ENCODE results near the gene SELENON. TPM values are rescaled to one million over a fixed set of nuclear protein-coding genes. Genes with fewer than 3 reads are reported as not detected.

SELENON gene
- total RNA-seq, 1 donor from 2014 or later, result 24.9 TPM

- peak overlapping the region; percentile 38 for H3K27ac ChIP-seq
- H4K20me1 ChIP-seq (ENCODE audit: low read depth), result peaks cover 33% of the 10 kb centered on the region
- H3K9me3 ChIP-seq (ENCODE audit: low read depth), result no peaks in the 10 kb centered on the region
- peak overlapping the region; percentile 78 for H3K27ac Mint-ChIP-seq
- H3K36me3 ChIP-seq, result no peaks in the 10 kb centered on the region
- peak overlapping the region; percentile 24 for H3K4me2 ChIP-seq
- H3K4me3 Mint-ChIP-seq, result peak overlapping the region; percentile 65
- TF ChIP-seq, protein P1, sequence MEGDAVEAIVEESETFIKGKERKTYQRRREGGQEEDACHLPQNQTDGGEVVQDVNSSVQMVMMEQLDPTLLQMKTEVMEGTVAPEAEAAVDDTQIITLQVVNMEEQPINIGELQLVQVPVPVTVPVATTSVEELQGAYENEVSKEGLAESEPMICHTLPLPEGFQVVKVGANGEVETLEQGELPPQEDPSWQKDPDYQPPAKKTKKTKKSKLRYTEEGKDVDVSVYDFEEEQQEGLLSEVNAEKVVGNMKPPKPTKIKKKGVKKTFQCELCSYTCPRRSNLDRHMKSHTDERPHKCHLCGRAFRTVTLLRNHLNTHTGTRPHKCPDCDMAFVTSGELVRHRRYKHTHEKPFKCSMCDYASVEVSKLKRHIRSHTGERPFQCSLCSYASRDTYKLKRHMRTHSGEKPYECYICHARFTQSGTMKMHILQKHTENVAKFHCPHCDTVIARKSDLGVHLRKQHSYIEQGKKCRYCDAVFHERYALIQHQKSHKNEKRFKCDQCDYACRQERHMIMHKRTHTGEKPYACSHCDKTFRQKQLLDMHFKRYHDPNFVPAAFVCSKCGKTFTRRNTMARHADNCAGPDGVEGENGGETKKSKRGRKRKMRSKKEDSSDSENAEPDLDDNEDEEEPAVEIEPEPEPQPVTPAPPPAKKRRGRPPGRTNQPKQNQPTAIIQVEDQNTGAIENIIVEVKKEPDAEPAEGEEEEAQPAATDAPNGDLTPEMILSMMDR (IDR thresholded peaks at IDR 0.05), result no peak
- no peak for TF ChIP-seq EZH2 (IDR thresholded peaks at IDR 0.05)
- no peak for TF ChIP-seq EZH2phosphoT487 (IDR thresholded peaks at IDR 0.05)
- H3F3A ChIP-seq (ENCODE audit: low read depth), result peaks cover 26% of the 10 kb centered on the region
- peaks cover 31% of the 10 kb centered on the region for H3K79me2 ChIP-seq (ENCODE audit: low read depth)
- no peak overlapping the region for H3K4me3 ChIP-seq
- no peaks in the 10 kb centered on the region for H3K9me3 Mint-ChIP-seq
- peaks cover 6% of the 10 kb centered on the region for H3K36me3 Mint-ChIP-seq
- peaks cover 31% of the 10 kb centered on the region for H3K4me1 ChIP-seq
- DNase-seq (ENCODE audit: low spot score), result peak; percentile 25
- peaks cover under 1% of the 10 kb centered on the region for H3K27me3 ChIP-seq
- peaks cover 43% of the 10 kb centered on the region for H3K4me1 Mint-ChIP-seq
- H3K9ac ChIP-seq, result no peak overlapping the region
- no peak overlapping the region for H2AFZ ChIP-seq (replicated peaks)
- peaks cover 11% of the 10 kb centered on the region for H3K27me3 Mint-ChIP-seq (ENCODE audit: insufficient read depth, low read depth)
These were observed 4.4 kb downstream of the SELENON start for GRCh38 chr1:25804244-25804963.

DNA sequence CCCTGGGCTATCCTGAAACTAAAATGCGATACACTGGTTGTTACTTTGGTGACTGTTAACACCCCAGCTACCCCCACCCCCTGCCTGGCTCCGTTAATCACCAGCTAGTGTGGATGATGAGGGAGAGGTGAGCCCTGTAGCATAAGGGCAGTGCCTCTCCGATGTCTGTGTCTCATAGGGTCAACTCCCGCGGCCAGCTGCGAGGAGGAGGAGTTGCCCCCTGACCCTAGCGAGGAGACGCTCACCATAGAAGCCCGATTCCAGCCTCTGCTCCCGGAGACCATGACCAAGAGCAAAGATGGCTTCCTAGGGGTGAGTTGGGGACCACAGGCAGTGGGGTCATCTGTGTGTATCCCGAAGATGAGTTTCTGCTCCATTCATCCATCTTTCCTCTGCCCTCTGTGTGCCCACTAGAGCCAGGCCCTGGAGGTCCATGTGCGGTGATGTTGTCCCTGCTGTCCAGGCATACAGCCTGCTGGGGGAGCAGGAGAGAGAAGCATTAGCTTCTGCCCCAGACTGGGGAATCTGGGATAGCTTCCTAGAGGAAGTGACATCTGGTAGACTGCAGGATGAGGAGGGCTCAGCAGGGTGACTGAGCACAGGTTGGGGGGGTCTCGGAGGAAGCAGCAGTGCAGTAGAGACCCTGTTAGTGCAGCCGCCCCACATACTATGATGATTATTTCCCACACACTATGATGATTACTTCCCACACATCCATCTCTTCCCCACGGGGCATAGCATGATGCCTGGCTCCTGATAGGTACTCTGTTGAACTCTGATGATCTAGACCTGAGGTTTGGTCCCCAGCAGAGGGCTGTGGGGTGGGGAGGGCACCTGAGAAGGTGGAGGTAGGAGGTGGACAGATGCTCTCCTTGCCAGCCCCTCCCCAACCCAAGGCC, 5.2 kb downstream of the SELENON start:
- peaks cover 31% of the 10 kb centered on the region for H3K79me2 ChIP-seq (ENCODE audit: low read depth)
- peaks cover 9% of the 10 kb centered on the region for H3K27me3 Mint-ChIP-seq (ENCODE audit: insufficient read depth, low read depth)
- H3K27ac Mint-ChIP-seq, result peak overlapping the region; percentile 78

DNA sequence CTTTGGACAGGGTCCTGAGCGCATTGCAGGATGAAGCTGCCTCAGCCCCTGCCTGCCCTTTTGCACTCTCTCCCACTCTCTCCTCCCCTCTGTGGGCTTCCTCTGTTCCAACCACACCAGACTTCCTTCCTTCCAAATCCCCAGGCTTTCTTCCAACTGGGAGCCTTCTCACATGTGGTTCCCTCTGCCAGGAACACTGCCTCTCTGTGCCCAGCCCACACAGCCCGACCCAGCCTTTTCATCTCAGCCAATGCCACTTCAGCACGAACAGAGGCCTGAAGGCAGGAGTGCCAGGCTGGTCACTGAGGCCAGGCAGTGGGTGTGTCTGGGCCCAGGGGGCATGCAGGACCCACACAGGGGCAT, 5.9 kb downstream of the SELENON start:
- peaks cover 9% of the 10 kb centered on the region for H3K36me3 Mint-ChIP-seq
- H3K36me3 ChIP-seq, result no peaks in the 10 kb centered on the region
- no peak overlapping the region for H3K4me3 ChIP-seq
- TF ChIP-seq, protein P1 (IDR thresholded peaks at IDR 0.05), result no peak
- TF ChIP-seq EZH2 (IDR thresholded peaks at IDR 0.05), result no peak
- no peak for TF ChIP-seq EZH2phosphoT487 (IDR thresholded peaks at IDR 0.05)
- no peak for DNase-seq (ENCODE audit: low spot score)
- peaks cover 25% of the 10 kb centered on the region for H3K4me1 ChIP-seq
- peaks cover 41% of the 10 kb centered on the region for H3K4me1 Mint-ChIP-seq
- no peaks in the 10 kb centered on the region for H3K9me3 Mint-ChIP-seq
- no peak overlapping the region for H3K9ac ChIP-seq
- peak overlapping the region; percentile 9 for H3K27ac Mint-ChIP-seq
- H3K27me3 Mint-ChIP-seq (ENCODE audit: insufficient read depth, low read depth), result peaks cover 9% of the 10 kb centered on the region
- H3K4me3 Mint-ChIP-seq, result no peak overlapping the region
- H3K27ac ChIP-seq, result no peak overlapping the region
- H2AFZ ChIP-seq (replicated peaks), result no peak overlapping the region
- no peaks in the 10 kb centered on the region for H3K27me3 ChIP-seq
- peaks cover 39% of the 10 kb centered on the region for H4K20me1 ChIP-seq (ENCODE audit: low read depth)
- H3K4me2 ChIP-seq, result no peak overlapping the region
- H3K9me3 ChIP-seq (ENCODE audit: low read depth), result no peaks in the 10 kb centered on the region
- peaks cover 26% of the 10 kb centered on the region for H3F3A ChIP-seq (ENCODE audit: low read depth)
- peaks cover 26% of the 10 kb centered on the region for H3K79me2 ChIP-seq (ENCODE audit: low read depth)

More for the DNA sequence above, 5.2 kb downstream of the SELENON start:
- Histone ChIP-seq H3K4me2 (no peak overlapping the region), H2AFZ (replicated peaks) (no peak overlapping the region), H3K9me3 (ENCODE audit: low read depth) (no peaks in the 10 kb centered on the region), H3K9ac (no peak overlapping the region), H3K27ac (no peak overlapping the region), H3K4me1 (peaks cover 26% of the 10 kb centered on the region), H3K27me3 (no peaks in the 10 kb centered on the region), H3F3A (ENCODE audit: low read depth) (peaks cover 26% of the 10 kb centered on the region), H4K20me1 (ENCODE audit: low read depth) (peaks cover 34% of the 10 kb centered on the region), H3K36me3 (no peaks in the 10 kb centered on the region), H3K4me3 (no peak overlapping the region)
- peaks cover 9% of the 10 kb centered on the region for H3K36me3 Mint-ChIP-seq
- no peak for TF ChIP-seq EZH2 (IDR thresholded peaks at IDR 0.05)
- no peak for TF ChIP-seq EZH2phosphoT487 (IDR thresholded peaks at IDR 0.05)
- TF ChIP-seq, protein P1 (IDR thresholded peaks at IDR 0.05), result no peak
- peak overlapping the region; percentile 65 for H3K4me3 Mint-ChIP-seq
- no peak for DNase-seq (ENCODE audit: low spot score)
- H3K9me3 Mint-ChIP-seq, result no peaks in the 10 kb centered on the region
- peaks cover 40% of the 10 kb centered on the region for H3K4me1 Mint-ChIP-seq
